Lung (tissue), 12 donors: Measurements from ENCODE around the gene COL8A1. TPM values are rescaled to one million over a fixed set of nuclear protein-coding genes. Genes with fewer than 3 reads are reported as not detected.

Experiments used
- ATAC-seq: fragments of 200-7000 bp; cut with Tn5 transposase; one replicate; pipeline ENCODE4 v1.9.1; 2020; ENCODE audit warnings: moderate number of reproducible peaks; ENCODE audit not compliant: insufficient read depth, low FRiP score
- DNase-seq, 3 donors: peaks; one replicate each; pipeline ENCODE4 v3.0.0-alpha.2; 2013 to 2017
- H3K27ac ChIP-seq, 2 donors: one replicate each; pipeline ENCODE4 v1.5.1; 2013; ENCODE audit warnings: mild to moderate bottlenecking in 2 of 2, moderate library complexity in 2 of 2, control low read depth in 1 of 2, inconsistent platforms in 1 of 2, low read depth in 1 of 2, low read length in 1 of 2
- H3K27me3 ChIP-seq, 3 donors: one replicate each; pipeline ENCODE4 v1.5.1; 2013; ENCODE audit warnings: low read length in 2 of 3; ENCODE audit not compliant: control insufficient read depth in 3 of 3, insufficient read depth in 3 of 3
- H3K36me3 ChIP-seq, 4 donors: one replicate each; pipeline ENCODE4 v1.5.1; 2013; ENCODE audit warnings: low read length in 4 of 4, mild to moderate bottlenecking in 1 of 4, moderate library complexity in 1 of 4; ENCODE audit not compliant: control insufficient read depth in 4 of 4, insufficient read depth in 4 of 4
- H3K4me1 ChIP-seq, 5 donors: one replicate each; pipeline ENCODE4 v1.5.1; 2013; ENCODE audit warnings: low read length in 5 of 5, mild to moderate bottlenecking in 2 of 5, moderate library complexity in 1 of 5; ENCODE audit not compliant: control insufficient read depth in 5 of 5, insufficient read depth in 5 of 5
- H3K4me3 ChIP-seq: one replicate; pipeline ENCODE4 v1.5.1; 2013; ENCODE audit warnings: mild to moderate bottlenecking, control low read depth, moderate library complexity
- H3K9ac ChIP-seq, 2 donors: one replicate each; pipeline ENCODE4 v1.5.1; 2013; ENCODE audit warnings: low read length in 2 of 2, control low read depth in 1 of 2; ENCODE audit not compliant: insufficient read depth in 1 of 2
- H3K9me3 ChIP-seq, 4 donors: one replicate each; pipeline ENCODE4 v1.5.1; 2013; ENCODE audit warnings: low read length in 3 of 4, mild to moderate bottlenecking in 1 of 4, moderate library complexity in 1 of 4; ENCODE audit not compliant: control insufficient read depth in 4 of 4, insufficient read depth in 3 of 4
- WGBS, 2 donors: extraction: QIAGEN DNeasy Blood & Tissue Kit; methylation state at CpG; one replicate each; pipeline ENCODE4 v1.1.7; 2013; 5-methylcytosine and 5-hydroxymethylcytosine counted together
- polyA plus RNA-seq, 2 donors: library from polyadenylated mRNA; stranded (reverse); fragments of 200-250 nt; gene quantifications; one replicate each; pipeline ENCODE4 v1.2.1, GENCODE V29; 2013
- total RNA-seq, 2 donors: library from RNA; depleted of rRNA in 1 of 2; stranded (reverse); fragments of >200 nt in 1 of 2; gene quantifications; one replicate each; pipeline ENCODE4 v1.2.1, GENCODE V29; 2014 to 2021
- TF ChIP-seq, protein P1 (sequence below): IDR thresholded peaks from 2 replicates; pipeline ENCODE4 v1.5.1; 2012; ENCODE audit warnings: mild to moderate bottlenecking; ENCODE audit errors: control extremely low read depth, extremely low read depth
- donor health status: control.
- donor health status: control.
- donor health status: Bipolar disorder and iron deficiency.
- donor health status: healthy.
- donor health status: DM: yes; HTN: yes; CAD: no.

COL8A1 gene
- total and polyA plus RNA-seq, 4 donors = 19.5 to 84.6 (median 57.1) TPM

DNA sequence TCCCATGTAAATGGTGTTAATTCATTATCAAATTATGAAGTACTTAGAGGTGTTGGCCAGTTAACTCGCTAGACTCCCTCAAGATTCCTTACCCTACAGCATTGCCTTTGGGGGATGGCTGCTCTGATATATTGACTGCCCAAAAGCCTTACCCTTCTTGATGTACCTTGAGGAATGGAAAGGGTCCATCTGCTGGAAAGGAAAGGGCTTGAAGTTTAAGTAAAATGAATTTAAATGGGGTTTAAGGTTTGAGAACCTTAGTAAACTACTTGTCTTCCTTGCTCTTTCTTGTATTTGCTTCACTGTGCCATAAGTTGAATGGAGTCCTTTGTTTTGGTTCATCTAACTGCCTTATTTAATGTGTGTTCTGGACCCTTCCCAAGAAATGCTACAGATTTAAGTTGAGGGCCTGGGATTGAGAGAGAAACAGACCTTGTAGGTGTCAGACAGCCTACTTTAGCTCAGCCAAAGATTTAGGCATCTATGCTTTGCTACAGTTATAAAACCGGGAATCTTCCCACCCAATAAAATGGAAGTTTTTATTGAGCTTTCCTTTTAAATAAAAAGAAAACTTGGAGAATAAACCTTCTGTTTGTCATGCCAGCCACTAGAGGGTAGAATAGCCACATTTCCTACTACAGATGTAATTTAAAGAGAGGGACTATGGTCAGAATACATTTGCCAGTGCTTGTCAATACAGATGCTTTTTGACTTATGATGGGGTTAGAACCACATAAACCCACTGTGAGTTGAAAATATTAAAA is 204.6 kb downstream of the COL8A1 start:
- no peak overlapping the region for H3K4me3 ChIP-seq
- H3K9ac ChIP-seq = peak overlapping the region in 1 of 2 donors; percentile 67
- no peaks in the 10 kb centered on the region for H3K27me3 ChIP-seq
- DNase-seq = peak in 2 of 3 donors; percentile 78 to 84
- no peak for ATAC-seq
- peaks cover 0 to 2% (median 0%) of the 10 kb centered on the region in 4 donors for H3K36me3 ChIP-seq
- peaks cover 0 to 25% (median 6%) of the 10 kb centered on the region in 5 donors for H3K4me1 ChIP-seq
- TF ChIP-seq, protein P1, sequence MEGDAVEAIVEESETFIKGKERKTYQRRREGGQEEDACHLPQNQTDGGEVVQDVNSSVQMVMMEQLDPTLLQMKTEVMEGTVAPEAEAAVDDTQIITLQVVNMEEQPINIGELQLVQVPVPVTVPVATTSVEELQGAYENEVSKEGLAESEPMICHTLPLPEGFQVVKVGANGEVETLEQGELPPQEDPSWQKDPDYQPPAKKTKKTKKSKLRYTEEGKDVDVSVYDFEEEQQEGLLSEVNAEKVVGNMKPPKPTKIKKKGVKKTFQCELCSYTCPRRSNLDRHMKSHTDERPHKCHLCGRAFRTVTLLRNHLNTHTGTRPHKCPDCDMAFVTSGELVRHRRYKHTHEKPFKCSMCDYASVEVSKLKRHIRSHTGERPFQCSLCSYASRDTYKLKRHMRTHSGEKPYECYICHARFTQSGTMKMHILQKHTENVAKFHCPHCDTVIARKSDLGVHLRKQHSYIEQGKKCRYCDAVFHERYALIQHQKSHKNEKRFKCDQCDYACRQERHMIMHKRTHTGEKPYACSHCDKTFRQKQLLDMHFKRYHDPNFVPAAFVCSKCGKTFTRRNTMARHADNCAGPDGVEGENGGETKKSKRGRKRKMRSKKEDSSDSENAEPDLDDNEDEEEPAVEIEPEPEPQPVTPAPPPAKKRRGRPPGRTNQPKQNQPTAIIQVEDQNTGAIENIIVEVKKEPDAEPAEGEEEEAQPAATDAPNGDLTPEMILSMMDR = peak; percentile 55
- peak overlapping the region in 1 of 2 donors; percentile 42 for H3K27ac ChIP-seq
- WGBS, 2 donors = 41 to 53% methylated on average over 2 of the region's 2 CpGs
- H3K9me3 ChIP-seq = no peaks in the 10 kb centered on the region

- no peak overlapping the region for H3K4me3 ChIP-seq
- no peak overlapping the region for H3K9ac ChIP-seq
- ATAC-seq = no peak
- no peaks in the 10 kb centered on the region for H3K27me3 ChIP-seq
- H3K9me3 ChIP-seq = no peaks in the 10 kb centered on the region
- TF ChIP-seq, protein P1 = no peak
- peaks cover 0 to 5% (median 0%) of the 10 kb centered on the region in 4 donors for H3K36me3 ChIP-seq
- 56 to 75% methylated on average over 10 of the region's 10 CpGs for WGBS, 2 donors
- peak; percentile 23 to 60 (median 40) for DNase-seq
- H3K4me1 ChIP-seq = peaks cover 0 to 25% (median 9%) of the 10 kb centered on the region in 5 donors
- peak overlapping the region; percentile 42 to 76 for H3K27ac ChIP-seq
Observed at GRCh38 chr3:99843590-99844258, 205.3 kb downstream of the COL8A1 start.

DNA sequence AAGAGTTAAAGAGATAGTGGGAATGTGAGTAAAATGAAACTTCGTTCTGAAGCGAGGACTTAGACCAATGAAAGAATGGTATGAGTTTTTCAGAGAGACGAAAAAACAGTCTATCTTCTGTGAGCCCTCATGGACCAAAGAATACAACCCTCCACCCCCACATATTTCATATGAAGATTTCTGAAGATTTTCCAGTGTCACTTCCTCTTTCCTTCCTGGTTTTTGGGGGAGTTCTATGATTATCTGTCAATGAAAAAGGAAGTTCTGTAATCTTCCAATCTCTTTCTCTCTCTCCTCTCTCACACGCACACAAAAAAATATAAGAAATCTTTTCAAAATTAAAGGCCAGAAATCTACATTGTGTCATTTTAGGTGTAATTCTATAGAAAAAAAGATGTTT is 206.9 kb downstream of the COL8A1 start:
- no peak overlapping the region for H3K27ac ChIP-seq
- H3K4me3 ChIP-seq = no peak overlapping the region
- no peak for ATAC-seq

More for the DNA sequence above, 206.9 kb downstream of the COL8A1 start:
- peaks cover 0 to 25% (median 9%) of the 10 kb centered on the region in 5 donors for H3K4me1 ChIP-seq
- H3K9ac ChIP-seq = no peak overlapping the region
- H3K27me3 ChIP-seq = no peaks in the 10 kb centered on the region
- WGBS, 2 donors = 47 to 60% methylated on average over 4 of the region's 4 CpGs
- no peak for DNase-seq
- peaks cover 0 to 19% (median 0%) of the 10 kb centered on the region in 4 donors for H3K36me3 ChIP-seq
- TF ChIP-seq, protein P1 = no peak
- no peaks in the 10 kb centered on the region for H3K9me3 ChIP-seq
